GM18951 (cell line): ENCODE measurements around the gene TMEM47.

Experiments
- POLR2A ChIP-seq: IDR thresholded peaks from 4 replicates; pipeline ENCODE4 v1.6.1; 2011; ENCODE audit warnings: mild to moderate bottlenecking; ENCODE audit not compliant: insufficient read length, insufficient read depth; ENCODE audit errors: extremely low read depth
- in situ Hi-C: fragments of 300-500 bp; cut with MboI; formaldehyde crosslinking; loops from one replicate; pipeline ENCODE4 v1.12.0; 2022; ENCODE audit warnings: low sequenced_read_pairs, mixed read lengths, inconsistent platforms; ENCODE audit not compliant: unreplicated experiment

Gene TMEM47

GRCh38 chrX:34631479-34632220 is 25.4 kb downstream of the TMEM47 start:
- in situ Hi-C loops, result no loop called here
- no peak for TF ChIP-seq POLR2A

GRCh38 chrX:34629572-34629971 is 27.5 kb downstream of the TMEM47 start:
- in situ Hi-C loops, result no loop called here
- no peak for TF ChIP-seq POLR2A

GRCh38 chrX:34624416-34624815 is 32.7 kb downstream of the TMEM47 start:
- in situ Hi-C loops, result no loop called here
- no peak for TF ChIP-seq POLR2A

- in situ Hi-C loops, result no loop called here
- no peak for TF ChIP-seq POLR2A
Observed at GRCh38 chrX:34619920-34620319, 37.2 kb downstream of the TMEM47 start.

- in situ Hi-C loops, result no loop called here
- TF ChIP-seq POLR2A, result no peak
Observed at GRCh38 chrX:34612036-34612435, 45.0 kb downstream of the TMEM47 start.

DNA sequence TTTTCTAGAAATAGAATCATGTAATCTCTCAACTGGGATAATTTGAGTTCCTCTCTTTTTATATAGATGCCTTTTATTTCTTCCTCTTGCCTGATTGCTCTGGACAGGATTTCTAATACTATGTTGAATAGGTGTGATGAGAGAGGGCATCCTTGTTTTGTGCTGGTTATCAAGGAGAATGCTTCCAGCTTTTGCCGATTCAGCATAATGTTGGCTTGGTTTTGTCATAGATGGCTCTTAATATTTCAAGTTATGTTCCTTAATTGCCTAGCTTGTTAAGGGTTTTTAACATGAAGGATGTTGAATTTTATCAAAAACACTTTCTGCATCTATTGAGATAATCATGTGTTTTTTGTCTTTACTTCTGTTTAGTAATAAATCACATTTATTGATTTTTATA is 58.7 kb downstream of the TMEM47 start:
- in situ Hi-C loops, result no loop called here
- TF ChIP-seq POLR2A, result no peak

GRCh38 chrX:34586936-34587335 is 70.1 kb downstream of the TMEM47 start:
- in situ Hi-C loops, result no loop called here
- no peak for TF ChIP-seq POLR2A

- in situ Hi-C loops, result no loop called here
- no peak for TF ChIP-seq POLR2A
Observed at GRCh38 chrX:34586346-34586911, 70.7 kb downstream of the TMEM47 start.

DNA sequence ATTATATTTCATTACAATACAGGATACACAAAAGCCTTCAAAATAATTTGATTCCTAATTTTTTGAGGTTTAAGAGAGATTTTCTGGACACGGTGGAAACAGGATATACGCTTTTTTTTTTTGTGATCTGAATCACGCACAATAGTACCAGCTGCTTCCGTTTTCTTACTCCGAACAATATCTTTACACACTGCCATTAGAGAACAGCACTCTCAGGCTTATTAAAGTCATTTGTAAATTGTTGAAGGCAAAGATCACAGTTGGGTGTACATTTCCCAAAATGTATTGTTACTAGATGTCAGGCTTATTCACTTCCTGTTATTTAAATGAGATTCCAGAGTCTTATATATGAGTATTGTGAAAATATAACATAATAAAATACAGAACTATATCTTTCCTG is 71.5 kb downstream of the TMEM47 start:
- no peak for TF ChIP-seq POLR2A
- in situ Hi-C loops, result no loop called here

DNA sequence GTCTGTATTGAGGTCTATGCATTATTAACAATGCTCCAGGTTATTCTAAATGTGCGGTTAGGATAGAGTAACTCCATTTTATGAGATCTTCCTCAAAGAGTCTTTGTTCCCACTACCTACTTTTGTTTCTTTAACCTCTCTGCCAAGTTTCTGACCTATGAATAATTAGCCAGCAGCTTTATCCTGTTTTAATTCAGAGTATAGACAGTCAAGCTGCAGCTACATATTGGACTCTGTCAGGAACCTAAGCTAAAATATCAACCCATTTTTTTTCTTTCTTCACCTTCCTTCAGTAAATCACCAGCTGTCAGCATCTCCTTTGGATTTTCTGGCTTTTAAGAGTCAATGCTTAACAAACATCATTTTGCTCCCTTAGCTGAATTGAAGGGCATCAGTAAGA is 72.3 kb downstream of the TMEM47 start:
- no peak for TF ChIP-seq POLR2A
- in situ Hi-C loops, result no loop called here

DNA sequence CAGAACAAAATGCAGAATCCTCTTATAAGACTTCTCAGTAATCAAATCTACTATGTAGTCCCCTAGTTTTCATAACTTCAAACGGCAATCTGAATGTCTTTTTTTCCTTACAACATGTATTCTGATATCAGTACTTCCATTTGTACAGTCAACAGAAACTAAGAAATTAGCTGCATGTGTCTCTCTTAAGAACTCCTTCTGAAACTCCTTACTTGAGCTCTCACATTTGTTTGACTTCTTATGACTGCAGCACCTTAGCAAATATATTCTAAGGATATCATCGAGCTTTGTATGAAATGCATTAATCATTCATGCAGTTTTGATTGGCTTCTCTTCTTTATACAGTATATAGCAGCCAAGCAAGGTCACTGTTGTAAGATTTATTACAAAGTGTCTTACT is 77.0 kb downstream of the TMEM47 start:
- in situ Hi-C loops, result no loop called here
- TF ChIP-seq POLR2A, result no peak

- TF ChIP-seq POLR2A, result no peak
- in situ Hi-C loops, result no loop called here
Observed at GRCh38 chrX:34578237-34578636, 78.8 kb downstream of the TMEM47 start.
